ENCODE data around the gene SFT2D3. TPM values are rescaled to one million over a fixed set of nuclear protein-coding genes. Genes with fewer than 3 reads are reported as not detected.
"Not testable (repeated sequence)": the region's sequence is repeated elsewhere in the genome, so short reads cannot be mapped to it uniquely, and the experiment has no call there.

Gene SFT2D3
- total RNA-seq, 2 donors from 2014 or later, result 3.7 to 4.7 TPM

GRCh38 chr2:127737892-127738291 lies 36.6 kb downstream of the SFT2D3 start:
- Mint-ChIP-seq H3K36me3 (ENCODE audit: insufficient read depth in 2 of 2) (peaks cover 7 to 18% of the 10 kb centered on the region in 2 donors), H3K4me3 (peak overlapping the region; percentile 29 to 71), H3K27ac (peak overlapping the region; percentile 90)

GRCh38 chr2:127739800-127740199 lies 38.5 kb downstream of the SFT2D3 start:
- Mint-ChIP-seq H3K9me3 (no peaks in the 10 kb centered on the region), H3K27me3 (ENCODE audit: low read depth) (no peaks in the 10 kb centered on the region), H3K4me3 (peak overlapping the region in 1 of 2 donors; percentile 59), H3K4me1 (ENCODE audit: low read depth) (peaks cover 59% of the 10 kb centered on the region), H3K36me3 (ENCODE audit: insufficient read depth in 2 of 2) (peaks cover 7 to 27% of the 10 kb centered on the region in 2 donors), H3K27ac (peak overlapping the region; percentile 83)
- DNase-seq (peak in 1 of 2 donors; percentile 10), ATAC-seq (replicated peaks in 1 of 2) (peak; percentile 60)

More at GRCh38 chr2:127737892-127738291, 36.6 kb downstream of the SFT2D3 start:
- H3K4me1 Mint-ChIP-seq (ENCODE audit: low read depth), result peaks cover 42% of the 10 kb centered on the region
- ATAC-seq (replicated peaks in 1 of 2) (peak; percentile 79 to 83), DNase-seq (no peak)
- no peaks in the 10 kb centered on the region for H3K9me3 Mint-ChIP-seq
- H3K27me3 Mint-ChIP-seq (ENCODE audit: low read depth), result no peaks in the 10 kb centered on the region

GRCh38 chr2:127740665-127741288 lies 39.5 kb downstream of the SFT2D3 start:
- Mint-ChIP-seq H3K27ac (peak overlapping the region; percentile 58), H3K36me3 (ENCODE audit: insufficient read depth in 2 of 2) (peaks cover 7 to 29% of the 10 kb centered on the region in 2 donors), H3K4me1 (ENCODE audit: low read depth) (peaks cover 62% of the 10 kb centered on the region), H3K9me3 (no peaks in the 10 kb centered on the region), H3K27me3 (ENCODE audit: low read depth) (no peaks in the 10 kb centered on the region), H3K4me3 (peak overlapping the region in 1 of 2 donors; percentile 59)
- ATAC-seq (replicated peaks in 1 of 2) (no peak), DNase-seq (no peak)

- ATAC-seq (replicated peaks in 1 of 2), result peak; percentile 76 to 80
- peaks cover 6 to 26% of the 10 kb centered on the region in 2 donors for H3K36me3 Mint-ChIP-seq (ENCODE audit: insufficient read depth in 2 of 2)
- H3K27ac Mint-ChIP-seq, result peak overlapping the region; percentile 77
- peaks cover 47% of the 10 kb centered on the region for H3K4me1 Mint-ChIP-seq (ENCODE audit: low read depth)
- H3K4me3 Mint-ChIP-seq, result peak overlapping the region in 1 of 2 donors; percentile 31
- DNase-seq, result no peak
- no peaks in the 10 kb centered on the region for H3K9me3 Mint-ChIP-seq
- no peaks in the 10 kb centered on the region for H3K27me3 Mint-ChIP-seq (ENCODE audit: low read depth)
These were observed 42.3 kb downstream of the SFT2D3 start for GRCh38 chr2:127743477-127744026.

- Mint-ChIP-seq H3K36me3 (ENCODE audit: insufficient read depth in 2 of 2) (peaks cover 0 to 15% of the 10 kb centered on the region in 2 donors), H3K4me1 (ENCODE audit: low read depth) (peaks cover 33% of the 10 kb centered on the region), H3K27ac (no peak overlapping the region), H3K4me3 (no peak overlapping the region), H3K9me3 (no peaks in the 10 kb centered on the region), H3K27me3 (ENCODE audit: low read depth) (no peaks in the 10 kb centered on the region)
- ATAC-seq (replicated peaks in 1 of 2) (no peak), DNase-seq (no peak)
These were observed 46.3 kb downstream of the SFT2D3 start for GRCh38 chr2:127747621-127748020.

- H3K36me3 Mint-ChIP-seq (ENCODE audit: insufficient read depth in 2 of 2); H3K9me3 Mint-ChIP-seq; H3K27me3 Mint-ChIP-seq (ENCODE audit: low read depth): not testable (repeated sequence)
- ATAC-seq (replicated peaks in 1 of 2), result peak; percentile 90 to 94
- Mint-ChIP-seq H3K27ac (peak overlapping the region; percentile 72), H3K4me3 (peak overlapping the region in 1 of 2 donors; percentile 39), H3K4me1 (ENCODE audit: low read depth) (peaks cover 32% of the 10 kb centered on the region)
- DNase-seq, result peak in 1 of 2 donors; percentile 13
These were observed 48.2 kb downstream of the SFT2D3 start for GRCh38 chr2:127749537-127749936.

GRCh38 chr2:127753374-127753773 lies 52.1 kb downstream of the SFT2D3 start:
- no peaks in the 10 kb centered on the region for H3K27me3 Mint-ChIP-seq (ENCODE audit: low read depth)
- peak overlapping the region; percentile 97 for H3K27ac Mint-ChIP-seq
- ATAC-seq (replicated peaks in 1 of 2) (peak; percentile 56 to 64), DNase-seq (no peak)
- peak overlapping the region in 1 of 2 donors; percentile 68 for H3K4me3 Mint-ChIP-seq
- peaks cover 0 to 5% of the 10 kb centered on the region in 2 donors for H3K36me3 Mint-ChIP-seq (ENCODE audit: insufficient read depth in 2 of 2)
- H3K9me3 Mint-ChIP-seq, result no peaks in the 10 kb centered on the region
- H3K4me1 Mint-ChIP-seq (ENCODE audit: low read depth), result peaks cover 31% of the 10 kb centered on the region

- Mint-ChIP-seq H3K27me3 (ENCODE audit: low read depth) (no peaks in the 10 kb centered on the region), H3K9me3 (no peaks in the 10 kb centered on the region), H3K4me1 (ENCODE audit: low read depth) (peaks cover 27% of the 10 kb centered on the region), H3K4me3 (no peak overlapping the region), H3K36me3 (ENCODE audit: insufficient read depth in 2 of 2) (peaks cover 0 to 7% of the 10 kb centered on the region in 2 donors), H3K27ac (peak overlapping the region; percentile 69)
- DNase-seq (no peak), ATAC-seq (replicated peaks in 1 of 2) (no peak)
These were observed 52.9 kb downstream of the SFT2D3 start for GRCh38 chr2:127754186-127754585.

Other genes starting within 250 kb of the SFT2D3 start
- gene IWS1, start 175.0 kb upstream of the SFT2D3 start, total RNA-seq, result 10 to 100 TPM; 39.0 to 43.6 TPM
- gene MYO7B, start 165.8 kb upstream of the SFT2D3 start, total RNA-seq, result under 1 TPM; 0.50 to 0.79 TPM
- not detected for gene GPR17, start 55.3 kb upstream of the SFT2D3 start, total RNA-seq
- 10 to 100 TPM in 1 of 2 donors, 1 to 10 TPM in 1; 6.4 to 10.3 TPM for gene LIMS2, start 26.0 kb upstream of the SFT2D3 start, total RNA-seq
- gene WDR33, start 109.7 kb downstream of the SFT2D3 start, total RNA-seq, result 10 to 100 TPM; 69.2 to 71.7 TPM
- gene POLR2D, start 156.7 kb downstream of the SFT2D3 start, total RNA-seq, result 10 to 100 TPM; 56.3 to 74.7 TPM
- 10 to 100 TPM; 24.8 to 25.3 TPM for gene AMMECR1L, start 184.5 kb downstream of the SFT2D3 start, total RNA-seq

Data from activated T-cell treated with anti-CD3 and anti-CD28 coated beads, Interleukin-2, amount 50 U/mL, for 72 hours (primary cell).